GM12865 (cell line): ENCODE measurements around the gene OR51E1.

ENCODE experiments used
- DNase-seq: peaks from one replicate; pipeline ENCODE4 v3.0.0; 2010; ENCODE audit warnings: low read depth
- H3K4me3 ChIP-seq: 2 replicates; pipeline ENCODE4 v1.5.1; 2011; ENCODE audit warnings: mild to moderate bottlenecking, low read depth, low read length, control low read depth
- CTCF ChIP-seq: IDR thresholded peaks from 2 replicates; pipeline ENCODE4 v1.5.1; 2011; ENCODE audit warnings: low read length, control low read depth, low read depth, inconsistent platforms; ENCODE audit not compliant: insufficient read depth; ENCODE audit errors: missing control alignments

Gene OR51E1

GRCh38 chr11:4665424-4665823, 21.6 kb downstream of the OR51E1 start:
- no peak for DNase-seq
- no peak for TF ChIP-seq CTCF
- H3K4me3 ChIP-seq, result no peak overlapping the region

- no peak for DNase-seq
- no peak for TF ChIP-seq CTCF
- no peak overlapping the region for H3K4me3 ChIP-seq
Measured at GRCh38 chr11:4671741-4672140, 28.0 kb downstream of the OR51E1 start.

- DNase-seq, result no peak
- no peak overlapping the region for H3K4me3 ChIP-seq
- TF ChIP-seq CTCF, result no peak
Measured at GRCh38 chr11:4672470-4672869, 28.7 kb downstream of the OR51E1 start.

- H3K4me3 ChIP-seq, result no peak overlapping the region
- DNase-seq, result no peak
- no peak for TF ChIP-seq CTCF
Measured at GRCh38 chr11:4673781-4674180, 30.0 kb downstream of the OR51E1 start.

GRCh38 chr11:4677948-4678347, 34.2 kb downstream of the OR51E1 start:
- H3K4me3 ChIP-seq, result no peak overlapping the region
- no peak for DNase-seq
- no peak for TF ChIP-seq CTCF

- no peak for TF ChIP-seq CTCF
- no peak for DNase-seq
- no peak overlapping the region for H3K4me3 ChIP-seq
Measured at GRCh38 chr11:4680341-4680740, 36.6 kb downstream of the OR51E1 start.

GRCh38 chr11:4682623-4683419, 39.0 kb downstream of the OR51E1 start:
- no peak for TF ChIP-seq CTCF
- H3K4me3 ChIP-seq, result no peak overlapping the region
- no peak for DNase-seq
